GM12891 (cell line): ENCODE results near the gene PSMD9.

Source experiments
- POLR2A ChIP-seq: IDR thresholded peaks from 2 replicates; pipeline ENCODE4 v1.6.1; 2011; ENCODE audit warnings: low read depth, low read length, control low read depth
- POLR2AphosphoS5 ChIP-seq: IDR thresholded peaks from 2 replicates; pipeline ENCODE4 v1.6.1; 2011; ENCODE audit warnings: low read depth, low read length, control low read depth
- SPI1 ChIP-seq: IDR thresholded peaks from 2 replicates; pipeline ENCODE4 v1.6.1; 2011; ENCODE audit warnings: low read depth, low read length, control low read depth
- TAF1 ChIP-seq: IDR thresholded peaks from 2 replicates; pipeline ENCODE4 v1.6.1; 2011; ENCODE audit warnings: low read depth, low read length, control low read depth

- TF ChIP-seq POLR2A, result no peak
- TF ChIP-seq POLR2AphosphoS5, result no peak
- no peak for TF ChIP-seq SPI1
- TF ChIP-seq TAF1, result no peak
Observed at GRCh38 chr12:121953117-121953692, 64.6 kb downstream of the PSMD9 start.
